H9 (cell line): ENCODE data around the gene ZNF764. TPM values are rescaled to one million over a fixed set of nuclear protein-coding genes. Genes with fewer than 3 reads are reported as not detected.

Source experiments
- DNase-seq: peaks from one replicate; pipeline ENCODE4 v3.0.0-alpha.2; 2017
- H2AFZ ChIP-seq: one replicate; pipeline ENCODE4 v1.6.1; 2013; ENCODE audit warnings: mild to moderate bottlenecking, low read length, control low read depth, moderate library complexity
- H2AK5ac ChIP-seq: 2 replicates; pipeline ENCODE4 v1.6.1; 2013; ENCODE audit warnings: low read length, control low read depth, mixed read lengths; ENCODE audit not compliant: insufficient read length
- H2BK120ac ChIP-seq: one replicate; pipeline ENCODE4 v1.6.1; 2013; ENCODE audit warnings: low read depth, mild to moderate bottlenecking, low read length, control low read depth, inconsistent platforms; ENCODE audit not compliant: poor library complexity, severe bottlenecking
- H2BK12ac ChIP-seq: 2 replicates; pipeline ENCODE4 v1.6.1; 2013; ENCODE audit warnings: low read length, control low read depth, mixed read lengths, low read depth; ENCODE audit not compliant: insufficient read length
- H2BK15ac ChIP-seq: 2 replicates; pipeline ENCODE4 v1.6.1; 2013; ENCODE audit warnings: low read depth, low read length, control low read depth
- H2BK20ac ChIP-seq: one replicate; pipeline ENCODE4 v1.6.1; 2013; ENCODE audit warnings: low read depth, mild to moderate bottlenecking, low read length, control low read depth, inconsistent platforms; ENCODE audit not compliant: poor library complexity, severe bottlenecking
- H2BK5ac ChIP-seq: 2 replicates; pipeline ENCODE4 v1.6.1; 2013; ENCODE audit warnings: low read length, control low read depth, mixed read lengths; ENCODE audit not compliant: insufficient read length
- H3K14ac ChIP-seq: 2 replicates; pipeline ENCODE4 v1.6.1; 2013; ENCODE audit warnings: low read length, control low read depth; ENCODE audit not compliant: insufficient read depth
- H3K18ac ChIP-seq: 2 replicates; pipeline ENCODE4 v1.6.1; 2013; ENCODE audit warnings: low read depth, mild to moderate bottlenecking, mixed read lengths, low read length, control low read depth; ENCODE audit not compliant: insufficient read length
- H3K23ac ChIP-seq: 2 replicates; pipeline ENCODE4 v1.6.1; 2013; ENCODE audit warnings: low read length, control low read depth, mixed read lengths, low read depth; ENCODE audit not compliant: insufficient read length
- H3K23me2 ChIP-seq: 2 replicates; pipeline ENCODE4 v1.6.1; 2013; ENCODE audit warnings: low read depth, mild to moderate bottlenecking, mixed read lengths, low read length, control low read depth; ENCODE audit not compliant: insufficient read length, poor library complexity, severe bottlenecking
- H3K27ac ChIP-seq: 2 replicates; pipeline ENCODE4 v1.5.1; 2013; ENCODE audit warnings: low read length, control low read depth, mixed read lengths, low read depth; ENCODE audit not compliant: insufficient read length
- H3K27me3 ChIP-seq: 2 replicates; pipeline ENCODE4 v1.6.1; 2013; ENCODE audit warnings: low read length, control low read depth, inconsistent platforms; ENCODE audit not compliant: insufficient read depth
- H3K4ac ChIP-seq: 2 replicates; pipeline ENCODE4 v1.6.1; 2013; ENCODE audit warnings: low read depth, mild to moderate bottlenecking, control low read depth, inconsistent platforms, low read length, moderate library complexity
- H3K4me1 ChIP-seq: 2 replicates; pipeline ENCODE4 v1.6.1; 2013; ENCODE audit warnings: low read length, control low read depth, inconsistent platforms; ENCODE audit not compliant: insufficient read depth
- H3K4me2 ChIP-seq: 2 replicates; pipeline ENCODE4 v1.6.1; 2013; ENCODE audit warnings: low read length, control low read depth, mixed read lengths; ENCODE audit not compliant: insufficient read length, insufficient read depth
- H3K56ac ChIP-seq: 2 replicates; pipeline ENCODE4 v1.6.1; 2013; ENCODE audit warnings: low read depth, mild to moderate bottlenecking, mixed read lengths, low read length, control low read depth; ENCODE audit not compliant: insufficient read length
- H3K79me1 ChIP-seq: 2 replicates; pipeline ENCODE4 v1.6.1; 2013; ENCODE audit warnings: low read depth, mild to moderate bottlenecking, moderate library complexity, low read length, control low read depth, inconsistent platforms; ENCODE audit not compliant: insufficient read depth, poor library complexity, severe bottlenecking
- H3K79me2 ChIP-seq: 2 replicates; pipeline ENCODE4 v1.6.1; 2013; ENCODE audit warnings: low read length, control low read depth, inconsistent platforms; ENCODE audit not compliant: insufficient read depth
- H3K9ac ChIP-seq: 2 replicates; pipeline ENCODE4 v1.6.1; 2013; ENCODE audit warnings: low read length, control low read depth, mixed read lengths; ENCODE audit not compliant: insufficient read length; ENCODE audit errors: extremely low read depth
- H3K9me3 ChIP-seq: one replicate; pipeline ENCODE4 v1.6.1; 2013; ENCODE audit warnings: low read depth, low read length, inconsistent platforms; ENCODE audit not compliant: control insufficient read depth
- H3T11ph ChIP-seq: one replicate; pipeline ENCODE4 v1.6.1; 2013; ENCODE audit warnings: mild to moderate bottlenecking, low read length, control low read depth, inconsistent platforms
- H4K20me1 ChIP-seq: one replicate; pipeline ENCODE4 v1.6.1; 2013; ENCODE audit not compliant: control insufficient read depth, insufficient read length, insufficient read depth
- H4K5ac ChIP-seq: 2 replicates; pipeline ENCODE4 v1.6.1; 2013; ENCODE audit warnings: low read depth, mild to moderate bottlenecking, mixed read lengths, low read length, control low read depth; ENCODE audit not compliant: insufficient read length
- H4K8ac ChIP-seq: replicated peaks from 2 replicates; pipeline ENCODE4 v1.6.1; 2013; ENCODE audit warnings: low read length, control low read depth, mixed read lengths, low read depth; ENCODE audit not compliant: insufficient read length
- H4K91ac ChIP-seq: 2 replicates; pipeline ENCODE4 v1.6.1; 2013; ENCODE audit warnings: low read depth, mild to moderate bottlenecking, moderate library complexity, mixed read lengths, low read length, control low read depth; ENCODE audit not compliant: insufficient read length
- H3K27ac Mint-ChIP-seq, 3 experiments: 2 replicates in 2 of 3; 3 replicates in 1 of 3; pipeline ENCODE4 v1.8.0; 2020 to 2021; ENCODE audit warnings: mixed read lengths in 3 of 3, mild to moderate bottlenecking in 1 of 3, moderate library complexity in 1 of 3
- H3K27me3 Mint-ChIP-seq: 2 replicates; pipeline ENCODE4 v1.8.0; 2021; ENCODE audit warnings: low read depth, mild to moderate bottlenecking, moderate library complexity, mixed read lengths
- H3K36me3 Mint-ChIP-seq, 3 experiments: 2 replicates in 2 of 3; 3 replicates in 1 of 3; pipeline ENCODE4 v1.8.0; 2020 to 2021; ENCODE audit warnings: low read depth in 3 of 3, mixed read lengths in 3 of 3; ENCODE audit not compliant: insufficient read depth in 1 of 3
- H3K4me1 Mint-ChIP-seq, 2 experiments: 2 replicates each; pipeline ENCODE4 v1.8.0; 2020; ENCODE audit warnings: mixed read lengths in 2 of 2
- H3K4me3 Mint-ChIP-seq, 2 experiments: 2 replicates in 1 of 2; 3 replicates in 1 of 2; pipeline ENCODE4 v1.8.0; 2020 to 2021; ENCODE audit warnings: mild to moderate bottlenecking in 2 of 2, mixed read lengths in 2 of 2, moderate library complexity in 1 of 2
- H3K9me3 Mint-ChIP-seq, 2 experiments: 2 replicates in 1 of 2; 3 replicates in 1 of 2; pipeline ENCODE4 v1.8.0; 2020; ENCODE audit warnings: mild to moderate bottlenecking in 2 of 2, mixed read lengths in 2 of 2, moderate library complexity in 1 of 2
- CTCF ChIP-seq: fragments of 200-600 bp; sonication (generic); conservative IDR thresholded peaks from 3 replicates; pipeline ENCODE4 v1.8.0; 2021; ENCODE audit warnings: antibody characterized with exemption, mild to moderate bottlenecking
- WGBS: extraction: QIAGEN DNeasy Blood & Tissue Kit; methylation state at CpG from one replicate; pipeline ENCODE4 v1.1.7; 2013; ENCODE audit warnings: missing lambda C conversion rate, low lambda C conversion rate, mixed read lengths; ENCODE audit not compliant: insufficient read length; ENCODE audit errors: extremely low coverage; 5-methylcytosine and 5-hydroxymethylcytosine counted together
- total RNA-seq: library from RNA; stranded (reverse); gene quantifications from 2 replicates; pipeline ENCODE4 v1.2.1, GENCODE V29; 2021

Gene ZNF764
- total RNA-seq, 1 experiment from 2014 or later: 11.4 TPM

GRCh38 chr16:30574678-30575077 is 16.5 kb upstream of the ZNF764 start:
- H2AK5ac ChIP-seq: no peak overlapping the region
- no peak overlapping the region for H2BK15ac ChIP-seq
- no peak overlapping the region for H3K4me2 ChIP-seq
- whole genome bisulfite sequencing: 100% methylated on average over 1 of the region's 1 CpG
- H3K27me3 ChIP-seq: no peaks in the 10 kb centered on the region
- H3K4me1 Mint-ChIP-seq: peaks cover 10 to 11% of the 10 kb centered on the region in 2 experiments
- no peak overlapping the region for H2BK12ac ChIP-seq
- no peaks in the 10 kb centered on the region for H4K20me1 ChIP-seq
- no peaks in the 10 kb centered on the region for H3K9me3 ChIP-seq
- H3K27ac Mint-ChIP-seq: no peak overlapping the region
- no peak overlapping the region for H3K4me3 Mint-ChIP-seq
- H3K4me1 ChIP-seq: no peaks in the 10 kb centered on the region; the same call in 1 of the 2 replicates
- DNase-seq: no peak
- H3K56ac ChIP-seq: no peak overlapping the region
- no peak overlapping the region for H3T11ph ChIP-seq
- no peak overlapping the region for H2BK20ac ChIP-seq
- H3K4ac ChIP-seq: no peak overlapping the region
- H3K23ac ChIP-seq: no peak overlapping the region
- H2AFZ ChIP-seq: no peak overlapping the region
- peaks cover 16% of the 10 kb centered on the region for H3K23me2 ChIP-seq
- H3K79me2 ChIP-seq: no peaks in the 10 kb centered on the region
- no peak overlapping the region for H2BK5ac ChIP-seq
- no peak overlapping the region for H2BK120ac ChIP-seq
- H4K91ac ChIP-seq: no peak overlapping the region
- no peak overlapping the region for H4K5ac ChIP-seq
- H3K79me1 ChIP-seq: no peaks in the 10 kb centered on the region
- no peaks in the 10 kb centered on the region for H3K9me3 Mint-ChIP-seq
- no peak overlapping the region for H3K9ac ChIP-seq
- H3K18ac ChIP-seq: no peak overlapping the region
- H4K8ac ChIP-seq: no peak overlapping the region
- no peak overlapping the region for H3K27ac ChIP-seq
- TF ChIP-seq CTCF: no peak
- H3K27me3 Mint-ChIP-seq: peaks cover 3% of the 10 kb centered on the region; the same call in 1 of the 2 replicates
- H3K36me3 Mint-ChIP-seq: peaks cover 0 to 19% (median 0%) of the 10 kb centered on the region in 3 experiments; a peak in 2 of 7 replicates
- no peak overlapping the region for H3K14ac ChIP-seq
